Memory B cell (primary cell): Measurements from ENCODE around the gene TMEM126A.
A peak's percentile ranks its signal among the peaks of the same experiment; 100 is the strongest.
"Not testable (repeated sequence)": the region's sequence is repeated elsewhere in the genome, so short reads cannot be mapped to it uniquely, and the experiment has no call there.

ENCODE experiments used
- ATAC-seq: fragments of 150-1000 bp; cut with Tn5 transposase; 2 replicates; pipeline ENCODE4 v1.10.0; 2021; ENCODE audit warnings: low read depth, mild to moderate bottlenecking, moderate library complexity
- DNase-seq, 2 donors: peaks; one replicate each; pipeline ENCODE4 v3.0.0; 2022; ENCODE audit warnings: low spot score in 2 of 2
- H3K27ac Mint-ChIP-seq: one replicate; pipeline ENCODE4 v1.8.0; 2022; ENCODE audit warnings: mild to moderate bottlenecking, moderate library complexity, mixed read lengths
- H3K27me3 Mint-ChIP-seq: one replicate; pipeline ENCODE4 v1.8.0; 2022; ENCODE audit warnings: mixed read lengths
- H3K36me3 Mint-ChIP-seq: one replicate; pipeline ENCODE4 v1.8.0; 2022; ENCODE audit warnings: mild to moderate bottlenecking, mixed read lengths
- H3K4me1 Mint-ChIP-seq: one replicate; pipeline ENCODE4 v1.8.0; 2022; ENCODE audit warnings: mixed read lengths
- H3K4me3 Mint-ChIP-seq: one replicate; pipeline ENCODE4 v1.8.0; 2022; ENCODE audit warnings: mild to moderate bottlenecking, moderate library complexity, mixed read lengths
- H3K9me3 Mint-ChIP-seq: one replicate; pipeline ENCODE4 v1.8.0; 2022; ENCODE audit warnings: mixed read lengths

TMEM126A gene

GRCh38 chr11:85647604-85648299 lies at the start of gene TMEM126A:
Gene TMEM126A, plus strand, starts transcription at chr11:85647967. Its CDS starts 2,289 bp downstream, at chr11:85650256.
- H3K27me3 Mint-ChIP-seq: peaks cover 2% of the 10 kb centered on the region
- peak; percentile 99 for ATAC-seq
- H3K27ac Mint-ChIP-seq: peak within 1 kb of the TSS; percentile 99
- H3K36me3 Mint-ChIP-seq: peaks cover 3% of the 10 kb centered on the region
- H3K9me3 Mint-ChIP-seq: no peaks in the 10 kb centered on the region
- DNase-seq: peak; percentile 81 to 85
- H3K4me3 Mint-ChIP-seq: peak within 1 kb of the TSS; percentile 100
- peaks cover 5% of the 10 kb centered on the region for H3K4me1 Mint-ChIP-seq

GRCh38 chr11:85599083-85599482 lies 48.7 kb upstream of the TMEM126A start:
- no peaks in the 10 kb centered on the region for H3K9me3 Mint-ChIP-seq
- H3K4me3 Mint-ChIP-seq: no peak overlapping the region
- ATAC-seq (no peak), DNase-seq (no peak)
- no peaks in the 10 kb centered on the region for H3K36me3 Mint-ChIP-seq
- H3K27ac Mint-ChIP-seq: no peak overlapping the region
- H3K27me3 Mint-ChIP-seq: no peaks in the 10 kb centered on the region
- H3K4me1 Mint-ChIP-seq: no peaks in the 10 kb centered on the region

- no peak overlapping the region for H3K27ac Mint-ChIP-seq
- no peak overlapping the region for H3K4me3 Mint-ChIP-seq
- H3K27me3 Mint-ChIP-seq: no peaks in the 10 kb centered on the region
- no peaks in the 10 kb centered on the region for H3K9me3 Mint-ChIP-seq
- DNase-seq (no peak), ATAC-seq (no peak)
- no peaks in the 10 kb centered on the region for H3K36me3 Mint-ChIP-seq
- H3K4me1 Mint-ChIP-seq: no peaks in the 10 kb centered on the region
Measured at GRCh38 chr11:85602526-85603213, 45.1 kb upstream of the TMEM126A start.

GRCh38 chr11:85603220-85603619 lies 44.5 kb upstream of the TMEM126A start:
- no peaks in the 10 kb centered on the region for H3K36me3 Mint-ChIP-seq

GRCh38 chr11:85606237-85606636 lies 41.5 kb upstream of the TMEM126A start:
- not testable (repeated sequence) for H3K4me1 Mint-ChIP-seq, H3K9me3 Mint-ChIP-seq, H3K4me3 Mint-ChIP-seq, H3K27ac Mint-ChIP-seq, H3K36me3 Mint-ChIP-seq, DNase-seq, H3K27me3 Mint-ChIP-seq, ATAC-seq

More at GRCh38 chr11:85603220-85603619, 44.5 kb upstream of the TMEM126A start:
- Mint-ChIP-seq H3K27me3 (no peaks in the 10 kb centered on the region), H3K27ac (no peak overlapping the region), H3K9me3 (no peaks in the 10 kb centered on the region), H3K4me3 (no peak overlapping the region), H3K4me1 (no peaks in the 10 kb centered on the region)
- ATAC-seq (no peak), DNase-seq (no peak)

GRCh38 chr11:85608621-85609020 lies 39.1 kb upstream of the TMEM126A start:
- not testable (repeated sequence) for H3K4me1 Mint-ChIP-seq, H3K36me3 Mint-ChIP-seq, H3K9me3 Mint-ChIP-seq, DNase-seq, H3K27ac Mint-ChIP-seq, ATAC-seq, H3K27me3 Mint-ChIP-seq, H3K4me3 Mint-ChIP-seq

- not testable (repeated sequence) for H3K27ac Mint-ChIP-seq, ATAC-seq, DNase-seq, H3K4me3 Mint-ChIP-seq, H3K36me3 Mint-ChIP-seq, H3K9me3 Mint-ChIP-seq, H3K4me1 Mint-ChIP-seq, H3K27me3 Mint-ChIP-seq
Measured at GRCh38 chr11:85609286-85609685, 38.5 kb upstream of the TMEM126A start.

GRCh38 chr11:85611643-85612042 lies 36.1 kb upstream of the TMEM126A start:
- not testable (repeated sequence) for H3K4me3 Mint-ChIP-seq, H3K36me3 Mint-ChIP-seq, H3K4me1 Mint-ChIP-seq, DNase-seq, H3K27ac Mint-ChIP-seq, H3K27me3 Mint-ChIP-seq, H3K9me3 Mint-ChIP-seq, ATAC-seq

- H3K9me3 Mint-ChIP-seq: no peaks in the 10 kb centered on the region
- H3K4me1 Mint-ChIP-seq: no peaks in the 10 kb centered on the region
Measured at GRCh38 chr11:85619499-85619898, 28.3 kb upstream of the TMEM126A start.

GRCh38 chr11:85620256-85620655 lies 27.5 kb upstream of the TMEM126A start:
- no peaks in the 10 kb centered on the region for H3K9me3 Mint-ChIP-seq
- H3K27ac Mint-ChIP-seq: no peak overlapping the region
- no peak for DNase-seq
- peaks cover 3% of the 10 kb centered on the region for H3K4me1 Mint-ChIP-seq
- ATAC-seq: no peak
- H3K4me3 Mint-ChIP-seq: no peak overlapping the region
- H3K36me3 Mint-ChIP-seq: peaks cover 2% of the 10 kb centered on the region
- no peaks in the 10 kb centered on the region for H3K27me3 Mint-ChIP-seq

More at GRCh38 chr11:85619499-85619898, 28.3 kb upstream of the TMEM126A start:
- Mint-ChIP-seq H3K4me3 (no peak overlapping the region), H3K36me3 (peaks cover 2% of the 10 kb centered on the region), H3K27ac (no peak overlapping the region), H3K27me3 (no peaks in the 10 kb centered on the region)
- DNase-seq (no peak), ATAC-seq (no peak)

- Mint-ChIP-seq H3K36me3 (peaks cover 2% of the 10 kb centered on the region), H3K27me3 (no peaks in the 10 kb centered on the region), H3K27ac (peak overlapping the region; percentile 88), H3K4me1 (peaks cover 22% of the 10 kb centered on the region), H3K9me3 (no peaks in the 10 kb centered on the region), H3K4me3 (peak overlapping the region; percentile 96)
- DNase-seq (no peak), ATAC-seq (no peak)
Measured at GRCh38 chr11:85626496-85626895, 21.3 kb upstream of the TMEM126A start.

GRCh38 chr11:85627332-85627997 lies 20.3 kb upstream of the TMEM126A start, which contains the start of gene DLG2:
Gene DLG2, minus strand, starts transcription at chr11:85627344.
- Mint-ChIP-seq H3K27ac (peak within 1 kb of the TSS; percentile 88), H3K9me3 (no peaks in the 10 kb centered on the region), H3K36me3 (peaks cover 2% of the 10 kb centered on the region), H3K4me3 (peak within 1 kb of the TSS; percentile 96), H3K27me3 (no peaks in the 10 kb centered on the region), H3K4me1 (peaks cover 22% of the 10 kb centered on the region)
- DNase-seq: peak in 1 of 2 donors; percentile 3
- ATAC-seq: no peak

- ATAC-seq (peak; percentile 95), DNase-seq (peak; percentile 87 to 90)
- Mint-ChIP-seq H3K4me1 (peaks cover 22% of the 10 kb centered on the region), H3K27ac (peak within 1 kb of the TSS; percentile 88), H3K4me3 (peak within 1 kb of the TSS; percentile 96), H3K27me3 (no peaks in the 10 kb centered on the region), H3K36me3 (peaks cover 2% of the 10 kb centered on the region), H3K9me3 (no peaks in the 10 kb centered on the region)
Measured at GRCh38 chr11:85627998-85628770, 19.6 kb upstream of the TMEM126A start, which contains the start of gene TMEM126B. Gene TMEM126B, plus strand, starts transcription at chr11:85628593. Its CDS starts 15 bp downstream, at chr11:85628608.
